Small intestine (tissue), 7 donors: ENCODE results near the gene PHYKPL. TPM values are rescaled to one million over a fixed set of nuclear protein-coding genes. Genes with fewer than 3 reads are reported as not detected.

Experiments used
- DNase-seq, 2 donors: peaks; one replicate each; pipeline versions ENCODE4 v3.0.0 to v3.0.0-alpha.2; 2013
- FAIRE-seq: peaks from 2 replicates; lab custom pipeline; 2012; peaks lifted over from hg19 to GRCh38; lab: Jason Lieb, UNC
- H3K27ac ChIP-seq, 3 donors: one replicate each; pipeline ENCODE4 v1.5.1; 2013; ENCODE audit warnings: low read length in 2 of 3, mild to moderate bottlenecking in 2 of 3, control low read depth in 1 of 3, inconsistent platforms in 1 of 3, low read depth in 1 of 3, moderate library complexity in 1 of 3
- H3K27me3 ChIP-seq, 3 donors: one replicate each; pipeline ENCODE4 v1.6.1; 2013; ENCODE audit warnings: low read length in 3 of 3, inconsistent platforms in 1 of 3; ENCODE audit not compliant: control insufficient read depth in 3 of 3, insufficient read depth in 3 of 3
- H3K36me3 ChIP-seq, 3 donors: one replicate each; pipeline ENCODE4 v1.6.1; 2013; ENCODE audit warnings: low read length in 3 of 3, inconsistent platforms in 1 of 3, low read depth in 1 of 3, mild to moderate bottlenecking in 1 of 3, moderate library complexity in 1 of 3; ENCODE audit not compliant: control insufficient read depth in 3 of 3, insufficient read depth in 2 of 3
- H3K4me1 ChIP-seq, 3 donors: one replicate each; pipeline ENCODE4 v1.6.1; 2013; ENCODE audit warnings: low read length in 2 of 3, inconsistent platforms in 1 of 3, low read depth in 1 of 3, mild to moderate bottlenecking in 1 of 3, moderate library complexity in 1 of 3; ENCODE audit not compliant: control insufficient read depth in 3 of 3, insufficient read depth in 2 of 3
- H3K4me3 ChIP-seq, 3 donors: one replicate each; pipeline ENCODE4 v1.5.1; 2013; ENCODE audit warnings: low read length in 3 of 3, control low read depth in 1 of 3, inconsistent platforms in 1 of 3, low read depth in 1 of 3, mild to moderate bottlenecking in 1 of 3, moderate library complexity in 1 of 3
- H3K9me3 ChIP-seq, 2 donors: one replicate each; pipeline ENCODE4 v1.6.1; 2013; ENCODE audit warnings: low read depth in 1 of 2, low read length in 1 of 2; ENCODE audit not compliant: control insufficient read depth in 2 of 2, insufficient read depth in 1 of 2
- WGBS, 3 donors: extraction: QIAGEN DNeasy Blood & Tissue Kit; methylation state at CpG; one replicate each; pipeline ENCODE4 v1.1.7; 2013; 5-methylcytosine and 5-hydroxymethylcytosine counted together
- polyA plus RNA-seq, 4 donors: library from polyadenylated mRNA; stranded (reverse) in 3 of 4; unstranded in 1 of 4; fragments of 200-250 nt in 3 of 4; fragments of 120-200 nt in 1 of 4; gene quantifications; one replicate each; pipeline versions ENCODE4 v1.2.1 to v1.2.3, GENCODE V29; 2013
- donor health status: healthy with polysubstance abuse.
- donor health status: control.
- donor health status: control.
- donor health status: Bipolar disorder and iron deficiency.
- donor health status: healthy.

PHYKPL gene
- polyA plus RNA-seq, 4 donors, result 57.7 to 145 (median 127) TPM

- H3K4me1 ChIP-seq, result peaks cover 6 to 18% (median 8%) of the 10 kb centered on the region in 3 donors
- no peak for FAIRE-seq
- no peak overlapping the region for H3K4me3 ChIP-seq
- peak overlapping the region; percentile 15 to 83 (median 41) for H3K27ac ChIP-seq
- peak; percentile 74 for DNase-seq
- 57 to 70% (median 57%) methylated on average over 13 of the region's 13 CpGs for WGBS, 3 donors
- H3K27me3 ChIP-seq, result no peaks in the 10 kb centered on the region
- no peaks in the 10 kb centered on the region for H3K9me3 ChIP-seq
- no peaks in the 10 kb centered on the region for H3K36me3 ChIP-seq
Observed at GRCh38 chr5:178237431-178238312, 5.1 kb upstream of the PHYKPL start.

DNA sequence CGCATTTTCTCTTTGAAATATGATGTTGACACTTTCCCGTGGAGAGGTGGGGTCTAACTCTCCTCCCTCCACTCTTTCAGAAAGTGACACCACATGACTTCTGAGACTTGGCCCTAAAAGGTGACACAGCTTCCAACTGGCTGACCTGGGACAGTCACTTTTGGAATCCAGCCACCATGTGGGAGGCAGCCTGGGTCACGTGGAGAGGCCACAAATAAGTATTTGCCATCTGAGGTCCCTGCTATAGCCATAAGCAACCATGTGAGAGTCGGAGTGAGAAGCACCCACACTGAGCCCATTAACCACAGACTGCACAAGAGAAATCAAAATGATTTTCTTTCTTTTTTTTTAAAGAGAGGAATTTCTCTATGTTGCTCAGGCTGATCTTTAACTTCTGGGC is 4.1 kb upstream of the PHYKPL start:
- WGBS, 3 donors, result 48 to 66% (median 50%) methylated on average over 4 of the region's 4 CpGs
- no peak for DNase-seq
- Histone ChIP-seq H3K36me3 (peaks cover 0 to under 1% (median 0%) of the 10 kb centered on the region in 3 donors), H3K27ac (peak overlapping the region in 1 of 3 donors; percentile 41), H3K9me3 (no peaks in the 10 kb centered on the region), H3K27me3 (no peaks in the 10 kb centered on the region), H3K4me3 (no peak overlapping the region), H3K4me1 (peaks cover 6 to 18% (median 8%) of the 10 kb centered on the region in 3 donors)
- no peak for FAIRE-seq

DNA sequence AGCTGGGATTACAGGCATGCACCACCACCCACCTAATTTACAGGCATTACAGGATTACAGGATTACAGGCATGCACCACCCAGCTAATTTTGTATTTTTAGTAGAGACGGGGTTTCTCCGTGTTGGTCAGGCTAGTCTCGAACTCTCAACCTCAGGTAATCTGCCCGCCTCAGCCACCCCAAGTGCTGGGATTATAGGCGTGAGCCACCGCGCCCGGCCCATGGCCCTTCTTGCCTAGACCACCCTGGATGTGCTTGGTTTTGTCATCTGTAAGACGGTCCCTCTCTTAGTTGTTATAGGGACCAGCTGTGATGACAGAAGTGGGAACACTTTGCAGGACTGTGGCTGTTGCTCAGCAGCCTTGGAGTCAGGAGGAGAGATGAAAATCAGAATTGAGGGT is 3.5 kb upstream of the PHYKPL start:
- Histone ChIP-seq H3K4me1 (peaks cover 8 to 22% (median 9%) of the 10 kb centered on the region in 3 donors), H3K27ac (no peak overlapping the region), H3K27me3 (no peaks in the 10 kb centered on the region), H3K36me3 (peaks cover 0 to 6% (median 0%) of the 10 kb centered on the region in 3 donors), H3K9me3 (no peaks in the 10 kb centered on the region), H3K4me3 (no peak overlapping the region)
- no peak for FAIRE-seq
- 90 to 98% (median 92%) methylated on average over 9 of the region's 9 CpGs for WGBS, 3 donors
- no peak for DNase-seq

DNA sequence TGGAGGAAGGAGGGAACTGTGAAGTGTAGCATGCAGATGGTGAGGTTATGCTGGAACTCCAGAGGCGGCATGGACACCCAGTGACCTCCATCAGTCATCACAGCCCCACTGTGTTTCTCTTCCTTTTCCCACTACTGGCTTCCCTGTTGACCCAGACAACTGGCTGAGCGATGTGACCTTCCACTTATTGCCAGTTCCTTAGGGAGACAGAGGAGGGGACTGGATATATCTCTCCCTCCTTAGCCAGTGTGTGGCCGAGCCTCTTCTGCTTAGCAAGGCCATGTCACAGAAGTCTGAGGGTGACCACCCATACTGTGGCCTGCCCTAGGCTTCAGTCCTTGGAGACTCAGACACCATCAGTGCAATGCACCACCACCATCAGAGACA is 3.0 kb upstream of the PHYKPL start:
- H3K27ac ChIP-seq, result no peak overlapping the region
- FAIRE-seq (no peak), DNase-seq (no peak)
- peaks cover 8 to 27% (median 9%) of the 10 kb centered on the region in 3 donors for H3K4me1 ChIP-seq
- H3K4me3 ChIP-seq, result no peak overlapping the region
- 71 to 91% (median 86%) methylated on average over 3 of the region's 3 CpGs for WGBS, 3 donors
- H3K36me3 ChIP-seq, result peaks cover 0 to 10% (median 0%) of the 10 kb centered on the region in 3 donors
- no peaks in the 10 kb centered on the region for H3K9me3 ChIP-seq
- H3K27me3 ChIP-seq, result no peaks in the 10 kb centered on the region

DNA sequence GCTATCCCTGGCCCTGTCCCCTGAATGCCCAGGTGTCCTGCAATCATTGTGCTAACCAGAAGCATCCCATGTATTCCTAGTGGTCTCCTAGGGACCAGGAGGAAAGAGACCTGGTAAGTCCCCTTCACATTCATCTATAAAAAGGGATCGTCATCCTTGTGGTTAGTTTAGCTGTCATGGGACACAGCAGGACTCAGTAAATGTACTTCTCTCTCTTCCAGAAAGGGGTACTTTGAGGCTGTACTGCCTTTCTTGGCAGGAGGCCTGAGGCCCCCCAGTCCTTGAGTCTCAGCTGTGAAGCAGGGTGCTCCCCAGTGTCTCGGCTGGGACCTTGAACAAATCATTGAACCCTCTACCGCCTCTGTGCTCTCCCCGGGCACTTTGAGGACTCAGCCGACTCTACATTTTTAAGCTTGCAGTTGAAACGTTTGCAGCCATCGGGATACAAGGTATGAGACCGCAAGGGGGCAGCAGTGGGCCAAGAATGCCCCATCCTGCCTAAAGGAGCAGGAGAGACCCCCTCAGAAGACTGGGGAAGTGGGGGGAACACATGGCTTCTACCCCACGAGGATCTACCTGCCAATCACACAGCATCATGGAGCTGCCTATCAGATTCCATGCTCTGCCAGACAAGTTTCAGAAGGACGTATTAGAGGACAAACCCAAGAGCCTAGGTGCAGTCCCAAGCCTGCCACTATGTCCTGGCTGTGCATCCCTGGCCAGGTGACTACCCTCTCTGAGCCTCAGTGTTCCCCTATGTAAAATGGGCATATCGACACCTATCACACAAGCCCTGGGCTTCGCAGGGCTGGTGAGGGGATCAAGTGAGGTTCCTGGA is 2.4 kb upstream of the PHYKPL start:
- 22 to 26% (median 23%) methylated on average over 12 of the region's 12 CpGs for WGBS, 3 donors
- DNase-seq (peak; percentile 73 to 83), FAIRE-seq (no peak)
- Histone ChIP-seq H3K9me3 (no peaks in the 10 kb centered on the region), H3K27ac (no peak overlapping the region), H3K36me3 (peaks cover under 1 to 15% (median 2%) of the 10 kb centered on the region in 3 donors), H3K27me3 (no peaks in the 10 kb centered on the region), H3K4me1 (peaks cover 9 to 33% (median 10%) of the 10 kb centered on the region in 3 donors), H3K4me3 (no peak overlapping the region)

GRCh38 chr5:178234121-178234749 is 1.6 kb upstream of the PHYKPL start:
- Histone ChIP-seq H3K27ac (no peak overlapping the region), H3K36me3 (peaks cover 4 to 23% (median 7%) of the 10 kb centered on the region in 3 donors), H3K27me3 (no peaks in the 10 kb centered on the region), H3K4me3 (no peak overlapping the region), H3K4me1 (peaks cover 9 to 36% (median 15%) of the 10 kb centered on the region in 3 donors), H3K9me3 (no peaks in the 10 kb centered on the region)
- no peak for FAIRE-seq
- no peak for DNase-seq
- WGBS, 3 donors, result 74 to 84% (median 75%) methylated on average over 7 of the region's 7 CpGs

DNA sequence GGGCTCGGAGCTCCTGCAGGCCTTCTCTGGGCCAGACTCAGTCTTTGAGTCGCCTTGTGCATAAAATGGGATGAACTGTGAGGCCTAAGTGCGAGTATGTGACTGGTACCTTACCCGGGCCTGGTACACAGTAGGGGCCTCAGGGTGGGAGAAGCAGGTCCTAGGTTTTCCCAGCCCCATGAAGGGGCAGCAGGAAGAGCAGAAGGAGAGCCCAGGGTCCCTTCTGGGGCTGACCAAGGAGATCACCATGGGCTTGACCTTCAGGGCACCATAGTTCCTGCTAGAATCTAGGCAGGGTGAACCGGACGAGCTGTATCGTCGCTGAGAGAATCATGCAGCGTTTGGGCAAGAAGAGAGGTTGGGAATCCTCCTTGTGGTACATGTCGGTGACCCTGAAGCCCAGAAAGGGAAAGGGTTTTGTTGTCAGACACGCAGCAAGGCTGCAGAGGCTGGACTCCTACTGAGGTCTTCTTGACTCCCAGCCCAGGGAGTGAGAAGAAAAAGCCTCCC is 373 bp upstream of the PHYKPL start:
- Histone ChIP-seq H3K27ac (peak overlapping the region; percentile 90 to 99 (median 97)), H3K9me3 (no peaks in the 10 kb centered on the region), H3K27me3 (no peaks in the 10 kb centered on the region), H3K4me1 (peaks cover 7 to 44% (median 14%) of the 10 kb centered on the region in 3 donors), H3K4me3 (peak overlapping the region; percentile 78 to 82 (median 80)), H3K36me3 (peaks cover 4 to 35% (median 10%) of the 10 kb centered on the region in 3 donors)
- 68 to 70% (median 69%) methylated on average over 11 of the region's 11 CpGs for WGBS, 3 donors
- FAIRE-seq (no peak), DNase-seq (no peak)
